Measurements from ENCODE around the gene SDR42E2. TPM values are rescaled to one million over a fixed set of nuclear protein-coding genes. Genes with fewer than 3 reads are reported as not detected.

The SDR42E2 gene
- polyA plus RNA-seq, 2 of the 4 experiments (the other 2 are of a cell fraction): not detected

DNA sequence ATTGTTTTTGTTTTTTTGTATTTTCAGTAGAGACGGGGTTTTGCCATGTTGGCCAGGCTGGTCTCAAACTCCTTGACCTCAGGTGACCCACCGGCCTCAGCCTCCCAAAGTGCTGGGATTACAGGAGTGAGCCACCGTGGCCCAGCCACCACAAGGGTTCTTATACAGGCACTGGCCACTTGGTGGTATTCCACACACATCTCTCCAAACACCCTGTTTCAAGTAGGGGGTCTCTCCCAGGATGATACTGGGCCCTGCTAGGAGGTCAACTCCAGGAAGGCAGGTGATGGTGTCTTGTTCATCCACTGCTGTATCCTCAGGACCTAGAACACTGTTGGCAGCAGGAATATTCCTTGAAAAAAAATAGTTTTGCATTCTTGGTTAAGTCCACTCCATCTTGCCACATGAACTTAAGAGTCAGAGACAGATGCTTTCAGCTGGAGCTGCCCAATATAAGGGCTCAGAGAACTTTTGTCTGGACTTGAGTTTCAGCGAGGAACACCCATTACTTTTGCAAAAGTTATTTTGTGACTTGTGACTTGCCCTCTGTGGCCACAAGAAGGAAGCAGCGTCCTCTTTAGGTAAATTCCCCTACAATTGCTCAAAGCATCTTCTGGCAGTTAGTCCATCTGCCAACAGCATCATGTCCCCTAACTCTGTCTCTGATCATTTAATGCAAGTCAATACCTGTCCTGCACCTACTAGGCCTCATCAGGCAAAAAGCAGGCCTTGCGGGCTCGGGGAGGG is 36.4 kb downstream of the SDR42E2 start:
- peak in 1 of 2 experiments; percentile 62 for DNase-seq (ENCODE audit: low read depth in 1 of 2, low spot score in 1 of 2)
- TF ChIP-seq RCOR1 (IDR thresholded peaks at IDR 0.05; ENCODE audit: low read depth, low read length) (no peak), RNF2 (IDR thresholded peaks at IDR 0.05; ENCODE audit: borderline replicate concordance, low read depth) (no peak), KDM1A (IDR thresholded peaks at IDR 0.05; ENCODE audit: low read depth) (no peak), FOXS1 (CRISPR knock-in tag; IDR thresholded peaks at IDR 0.05) (no peak), RFX5 (IDR thresholded peaks at IDR 0.05) (no peak), ZSCAN20 (CRISPR knock-in tag; IDR thresholded peaks at IDR 0.05) (no peak), HOXB5 (CRISPR knock-in tag; IDR thresholded peaks at IDR 0.05) (no peak)
- TF ChIP-seq, protein P1, sequence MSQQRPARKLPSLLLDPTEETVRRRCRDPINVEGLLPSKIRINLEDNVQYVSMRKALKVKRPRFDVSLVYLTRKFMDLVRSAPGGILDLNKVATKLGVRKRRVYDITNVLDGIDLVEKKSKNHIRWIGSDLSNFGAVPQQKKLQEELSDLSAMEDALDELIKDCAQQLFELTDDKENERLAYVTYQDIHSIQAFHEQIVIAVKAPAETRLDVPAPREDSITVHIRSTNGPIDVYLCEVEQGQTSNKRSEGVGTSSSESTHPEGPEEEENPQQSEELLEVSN (IDR thresholded peaks at IDR 0.05; ENCODE audit: borderline replicate concordance, low read depth): no peak
- WGBS (ENCODE audit: missing lambda C conversion rate): 68% methylated on average over 6 of the region's 7 CpGs
- ChIA-PET CTCF (interaction anchor here (0.5 to 24.4 kb wide), 6 partner anchors 7 to 1049 kb away, joined by 3 to 320 read pairs (median 4); partner anchors contain the start of genes EEF2K and POLR3E), POLR2A (interaction anchor here (1.5 to 1.6 kb wide), 2 partner anchors 8 to 102 kb away, joined by 7 read pairs; no protein-coding TSS in a partner anchor)
- H3K4me3 ChIP-seq: no peak overlapping the region
- no peak for FAIRE-seq
- peak overlapping the region; percentile 53 for H3K4me2 ChIP-seq
- peak overlapping the region; percentile 71 to 88 for H3K27ac ChIP-seq
- ATAC-seq: peak; percentile 9 to 36; a peak in 4 of 6 replicates
- H3K9me3 ChIP-seq: no peaks in the 10 kb centered on the region
- peaks cover 22% of the 10 kb centered on the region for H3K4me1 ChIP-seq

DNA sequence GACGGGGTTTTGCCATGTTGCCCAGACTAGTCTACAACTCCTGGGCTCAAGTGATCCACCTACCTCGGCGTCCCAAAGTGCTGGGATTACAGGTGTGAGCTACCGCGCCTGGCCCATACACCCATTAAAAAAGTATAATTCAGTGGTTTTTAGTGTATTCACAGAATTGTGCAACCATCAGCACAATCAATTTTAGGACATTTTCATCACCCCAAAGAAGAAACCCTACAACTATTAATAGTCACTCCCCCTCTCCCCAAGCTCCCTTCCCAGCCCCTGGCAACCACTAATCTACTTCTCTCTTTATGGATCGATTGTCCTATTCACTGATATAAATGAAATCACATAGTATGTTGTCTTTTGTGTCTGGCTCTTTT is 39.9 kb downstream of the SDR42E2 start:
- Histone ChIP-seq H3K4me1 (peaks cover 20% of the 10 kb centered on the region), H3K9me3 (no peaks in the 10 kb centered on the region), H3K4me2 (no peak overlapping the region), H3K27ac (no peak overlapping the region), H3K4me3 (no peak overlapping the region)
- ATAC-seq (no peak), DNase-seq (ENCODE audit: low read depth in 1 of 2, low spot score in 1 of 2) (no peak), FAIRE-seq (no peak)
- ChIA-PET CTCF (interaction anchor here (24.4 kb wide), 1 partner anchor 98 kb away, joined by 320 read pairs; the partner anchor contains the start of gene POLR3E), POLR2A (no interaction called here)
- TF ChIP-seq BHLHE40 (IDR thresholded peaks at IDR 0.05; ENCODE audit: low read depth, low read length) (no peak), KDM1A (IDR thresholded peaks at IDR 0.05; ENCODE audit: low read depth) (no peak), FOSB (CRISPR knock-in tag; IDR thresholded peaks at IDR 0.05) (no peak), RNF2 (IDR thresholded peaks at IDR 0.05; ENCODE audit: borderline replicate concordance, low read depth) (no peak), EHMT2 (IDR thresholded peaks at IDR 0.05; ENCODE audit: low read depth) (no peak), EP300 (IDR thresholded peaks at IDR 0.05) (no peak), ZFP36 (IDR thresholded peaks at IDR 0.05; ENCODE audit: borderline replicate concordance, partially characterized antibody) (no peak)
- 93% methylated on average over 6 of the region's 6 CpGs for WGBS (ENCODE audit: missing lambda C conversion rate)

DNA sequence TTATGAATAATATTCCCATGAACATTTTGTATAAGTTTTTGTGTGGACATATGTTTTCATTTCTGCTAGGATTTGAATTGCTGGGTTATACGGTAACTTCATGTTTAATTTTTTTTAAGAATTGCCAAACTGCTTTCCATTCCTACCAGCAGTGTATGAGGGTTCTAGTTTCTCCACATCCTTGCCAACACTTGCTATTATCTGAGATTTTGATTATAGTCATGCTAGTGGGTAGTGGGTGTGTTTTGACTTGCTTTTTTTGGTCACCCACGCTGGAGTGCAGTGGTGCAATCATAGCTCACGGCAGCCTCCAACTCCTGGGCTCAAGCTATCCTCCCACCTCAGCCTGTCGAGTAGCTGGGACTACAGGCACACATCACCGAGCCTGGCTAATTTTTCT is 40.8 kb downstream of the SDR42E2 start:
- Histone ChIP-seq H3K4me3 (no peak overlapping the region), H3K4me2 (no peak overlapping the region), H3K9me3 (no peaks in the 10 kb centered on the region), H3K27ac (no peak overlapping the region), H3K4me1 (peaks cover 28% of the 10 kb centered on the region)
- ChIA-PET CTCF (interaction anchor here (9.9 to 24.4 kb wide), 2 partner anchors 7 to 98 kb away, joined by 87 to 320 read pairs; partner anchors contain the start of gene POLR3E), POLR2A (no interaction called here)
- WGBS (ENCODE audit: missing lambda C conversion rate): 78% methylated on average over 5 of the region's 5 CpGs
- no peak for TF ChIP-seq POLR2A (IDR thresholded peaks at IDR 0.05; ENCODE audit: low read length)
- TF ChIP-seq MYC (IDR thresholded peaks at IDR 0.05; ENCODE audit: borderline replicate concordance, low read length): no peak
- TF ChIP-seq RFX5 (IDR thresholded peaks at IDR 0.05): no peak
- no peak for TF ChIP-seq CBX2 (IDR thresholded peaks at IDR 0.05; ENCODE audit: borderline replicate concordance, low read depth)
- TF ChIP-seq, protein P2, sequence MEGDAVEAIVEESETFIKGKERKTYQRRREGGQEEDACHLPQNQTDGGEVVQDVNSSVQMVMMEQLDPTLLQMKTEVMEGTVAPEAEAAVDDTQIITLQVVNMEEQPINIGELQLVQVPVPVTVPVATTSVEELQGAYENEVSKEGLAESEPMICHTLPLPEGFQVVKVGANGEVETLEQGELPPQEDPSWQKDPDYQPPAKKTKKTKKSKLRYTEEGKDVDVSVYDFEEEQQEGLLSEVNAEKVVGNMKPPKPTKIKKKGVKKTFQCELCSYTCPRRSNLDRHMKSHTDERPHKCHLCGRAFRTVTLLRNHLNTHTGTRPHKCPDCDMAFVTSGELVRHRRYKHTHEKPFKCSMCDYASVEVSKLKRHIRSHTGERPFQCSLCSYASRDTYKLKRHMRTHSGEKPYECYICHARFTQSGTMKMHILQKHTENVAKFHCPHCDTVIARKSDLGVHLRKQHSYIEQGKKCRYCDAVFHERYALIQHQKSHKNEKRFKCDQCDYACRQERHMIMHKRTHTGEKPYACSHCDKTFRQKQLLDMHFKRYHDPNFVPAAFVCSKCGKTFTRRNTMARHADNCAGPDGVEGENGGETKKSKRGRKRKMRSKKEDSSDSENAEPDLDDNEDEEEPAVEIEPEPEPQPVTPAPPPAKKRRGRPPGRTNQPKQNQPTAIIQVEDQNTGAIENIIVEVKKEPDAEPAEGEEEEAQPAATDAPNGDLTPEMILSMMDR (IDR thresholded peaks at IDR 0.05): no peak
- no peak for TF ChIP-seq ZSCAN20 (CRISPR knock-in tag; IDR thresholded peaks at IDR 0.05)
- TF ChIP-seq, protein P3, sequence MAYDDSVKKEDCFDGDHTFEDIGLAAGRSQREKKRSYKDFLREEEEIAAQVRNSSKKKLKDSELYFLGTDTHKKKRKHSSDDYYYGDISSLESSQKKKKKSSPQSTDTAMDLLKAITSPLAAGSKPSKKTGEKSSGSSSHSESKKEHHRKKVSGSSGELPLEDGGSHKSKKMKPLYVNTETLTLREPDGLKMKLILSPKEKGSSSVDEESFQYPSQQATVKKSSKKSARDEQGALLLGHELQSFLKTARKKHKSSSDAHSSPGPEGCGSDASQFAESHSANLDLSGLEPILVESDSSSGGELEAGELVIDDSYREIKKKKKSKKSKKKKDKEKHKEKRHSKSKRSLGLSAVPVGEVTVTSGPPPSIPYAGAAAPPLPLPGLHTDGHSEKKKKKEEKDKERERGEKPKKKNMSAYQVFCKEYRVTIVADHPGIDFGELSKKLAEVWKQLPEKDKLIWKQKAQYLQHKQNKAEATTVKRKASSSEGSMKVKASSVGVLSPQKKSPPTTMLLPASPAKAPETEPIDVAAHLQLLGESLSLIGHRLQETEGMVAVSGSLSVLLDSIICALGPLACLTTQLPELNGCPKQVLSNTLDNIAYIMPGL (CRISPR knock-in tag; IDR thresholded peaks at IDR 0.05; ENCODE audit: borderline replicate concordance): no peak
- TF ChIP-seq, protein P4, sequence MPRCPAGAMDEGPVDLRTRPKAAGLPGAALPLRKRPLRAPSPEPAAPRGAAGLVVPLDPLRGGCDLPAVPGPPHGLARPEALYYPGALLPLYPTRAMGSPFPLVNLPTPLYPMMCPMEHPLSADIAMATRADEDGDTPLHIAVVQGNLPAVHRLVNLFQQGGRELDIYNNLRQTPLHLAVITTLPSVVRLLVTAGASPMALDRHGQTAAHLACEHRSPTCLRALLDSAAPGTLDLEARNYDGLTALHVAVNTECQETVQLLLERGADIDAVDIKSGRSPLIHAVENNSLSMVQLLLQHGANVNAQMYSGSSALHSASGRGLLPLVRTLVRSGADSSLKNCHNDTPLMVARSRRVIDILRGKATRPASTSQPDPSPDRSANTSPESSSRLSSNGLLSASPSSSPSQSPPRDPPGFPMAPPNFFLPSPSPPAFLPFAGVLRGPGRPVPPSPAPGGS (IDR thresholded peaks at IDR 0.05): no peak
- TF ChIP-seq, protein P5, sequence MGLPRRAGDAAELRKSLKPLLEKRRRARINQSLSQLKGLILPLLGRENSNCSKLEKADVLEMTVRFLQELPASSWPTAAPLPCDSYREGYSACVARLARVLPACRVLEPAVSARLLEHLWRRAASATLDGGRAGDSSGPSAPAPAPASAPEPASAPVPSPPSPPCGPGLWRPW (IDR thresholded peaks at IDR 0.05): no peak
- no peak for TF ChIP-seq RCOR1 (IDR thresholded peaks at IDR 0.05; ENCODE audit: low read depth, low read length)
- TF ChIP-seq SMC3 (IDR thresholded peaks at IDR 0.05): no peak
- TF ChIP-seq FOSB (CRISPR knock-in tag; IDR thresholded peaks at IDR 0.05): no peak
- TF ChIP-seq POLR2AphosphoS2 (conservative IDR thresholded peaks at IDR 0.05; ENCODE audit: low read length): no peak
- TF ChIP-seq ESRRA (IDR thresholded peaks at IDR 0.05; ENCODE audit: borderline replicate concordance, low read length): no peak
- TF ChIP-seq RARB (CRISPR knock-in tag; IDR thresholded peaks at IDR 0.05): no peak
- no peak for TF ChIP-seq JUN (IDR thresholded peaks at IDR 0.05)
- TF ChIP-seq NPAS2 (CRISPR knock-in tag; IDR thresholded peaks at IDR 0.05; ENCODE audit: borderline replicate concordance): no peak
- ATAC-seq (no peak), DNase-seq (ENCODE audit: low read depth in 1 of 2, low spot score in 1 of 2) (no peak), FAIRE-seq (no peak)

Data from A549 (cell line).